DMS79 treated with DMSO at 0.1 percent for 48 hours (cell line): ENCODE results near the gene PSAPL1.

ENCODE experiments used
- DNase-seq: peaks from one replicate; lab custom pipeline; 2025; lab: John Stamatoyannopoulos, UW

Gene PSAPL1

GRCh38 chr4:7430965-7431695 is 3.6 kb downstream of the PSAPL1 start:
- DNase-seq, result no peak

- no peak for DNase-seq
These were observed 4.3 kb downstream of the PSAPL1 start for GRCh38 chr4:7430368-7430964.

- no peak for DNase-seq
These were observed 5.1 kb downstream of the PSAPL1 start for GRCh38 chr4:7429601-7430078.

GRCh38 chr4:7429069-7429416 is 5.7 kb downstream of the PSAPL1 start:
- no peak for DNase-seq

- no peak for DNase-seq
These were observed 6.3 kb downstream of the PSAPL1 start for GRCh38 chr4:7428261-7429068.

- DNase-seq, result no peak
These were observed 6.9 kb downstream of the PSAPL1 start for GRCh38 chr4:7427831-7428260.

- DNase-seq, result no peak
These were observed 7.4 kb downstream of the PSAPL1 start for GRCh38 chr4:7427361-7427760.

GRCh38 chr4:7426525-7427171 is 8.1 kb downstream of the PSAPL1 start:
- DNase-seq, result no peak

GRCh38 chr4:7425591-7426468 is 8.9 kb downstream of the PSAPL1 start:
- DNase-seq, result no peak

GRCh38 chr4:7425124-7425523 is 9.6 kb downstream of the PSAPL1 start:
- DNase-seq, result no peak

- no peak for DNase-seq
These were observed 10.1 kb downstream of the PSAPL1 start for GRCh38 chr4:7424553-7425111.

- no peak for DNase-seq
These were observed 10.8 kb downstream of the PSAPL1 start for GRCh38 chr4:7423801-7424552.

- no peak for DNase-seq
These were observed 11.3 kb downstream of the PSAPL1 start for GRCh38 chr4:7423391-7423790.

GRCh38 chr4:7422898-7423180 is 11.9 kb downstream of the PSAPL1 start:
- no peak for DNase-seq

- no peak for DNase-seq
These were observed 12.4 kb downstream of the PSAPL1 start for GRCh38 chr4:7422151-7422897.

- DNase-seq, result no peak
These were observed 13.2 kb downstream of the PSAPL1 start for GRCh38 chr4:7421356-7422150.

- DNase-seq, result peak; percentile 66
These were observed 14.1 kb downstream of the PSAPL1 start for GRCh38 chr4:7420661-7421040.

- no peak for DNase-seq
These were observed 14.6 kb downstream of the PSAPL1 start for GRCh38 chr4:7419961-7420660.
